Lung (tissue), 12 donors: ENCODE results near the gene CEACAM16. TPM values are rescaled to one million over a fixed set of nuclear protein-coding genes. Genes with fewer than 3 reads are reported as not detected.
"Not testable (repeated sequence)": the region's sequence is repeated elsewhere in the genome, so short reads cannot be mapped to it uniquely, and the experiment has no call there.

Source experiments
- ATAC-seq: fragments of 200-7000 bp; cut with Tn5 transposase; one replicate; pipeline ENCODE4 v1.9.1; 2020; ENCODE audit warnings: moderate number of reproducible peaks; ENCODE audit not compliant: insufficient read depth, low FRiP score
- DNase-seq, 3 donors: peaks; one replicate each; pipeline ENCODE4 v3.0.0-alpha.2; 2013 to 2017
- H3K27ac ChIP-seq, 2 donors: one replicate each; pipeline ENCODE4 v1.5.1; 2013; ENCODE audit warnings: mild to moderate bottlenecking in 2 of 2, moderate library complexity in 2 of 2, control low read depth in 1 of 2, inconsistent platforms in 1 of 2, low read depth in 1 of 2, low read length in 1 of 2
- H3K27me3 ChIP-seq, 3 donors: one replicate each; pipeline ENCODE4 v1.5.1; 2013; ENCODE audit warnings: low read length in 2 of 3; ENCODE audit not compliant: control insufficient read depth in 3 of 3, insufficient read depth in 3 of 3
- H3K36me3 ChIP-seq, 4 donors: one replicate each; pipeline ENCODE4 v1.5.1; 2013; ENCODE audit warnings: low read length in 4 of 4, mild to moderate bottlenecking in 1 of 4, moderate library complexity in 1 of 4; ENCODE audit not compliant: control insufficient read depth in 4 of 4, insufficient read depth in 4 of 4
- H3K4me1 ChIP-seq, 5 donors: one replicate each; pipeline ENCODE4 v1.5.1; 2013; ENCODE audit warnings: low read length in 5 of 5, mild to moderate bottlenecking in 2 of 5, moderate library complexity in 1 of 5; ENCODE audit not compliant: control insufficient read depth in 5 of 5, insufficient read depth in 5 of 5
- H3K4me3 ChIP-seq: one replicate; pipeline ENCODE4 v1.5.1; 2013; ENCODE audit warnings: mild to moderate bottlenecking, control low read depth, moderate library complexity
- H3K9ac ChIP-seq, 2 donors: one replicate each; pipeline ENCODE4 v1.5.1; 2013; ENCODE audit warnings: low read length in 2 of 2, control low read depth in 1 of 2; ENCODE audit not compliant: insufficient read depth in 1 of 2
- H3K9me3 ChIP-seq, 4 donors: one replicate each; pipeline ENCODE4 v1.5.1; 2013; ENCODE audit warnings: low read length in 3 of 4, mild to moderate bottlenecking in 1 of 4, moderate library complexity in 1 of 4; ENCODE audit not compliant: control insufficient read depth in 4 of 4, insufficient read depth in 3 of 4
- WGBS, 2 donors: extraction: QIAGEN DNeasy Blood & Tissue Kit; methylation state at CpG; one replicate each; pipeline ENCODE4 v1.1.7; 2013; 5-methylcytosine and 5-hydroxymethylcytosine counted together
- polyA plus RNA-seq, 2 donors: library from polyadenylated mRNA; stranded (reverse); fragments of 200-250 nt; gene quantifications; one replicate each; pipeline ENCODE4 v1.2.1, GENCODE V29; 2013
- total RNA-seq, 2 donors: library from RNA; depleted of rRNA in 1 of 2; stranded (reverse); fragments of >200 nt in 1 of 2; gene quantifications; one replicate each; pipeline ENCODE4 v1.2.1, GENCODE V29; 2014 to 2021
- TF ChIP-seq, protein P1 (sequence below): IDR thresholded peaks from 2 replicates; pipeline ENCODE4 v1.5.1; 2012; ENCODE audit warnings: mild to moderate bottlenecking; ENCODE audit errors: control extremely low read depth, extremely low read depth
- donor health status: control.
- donor health status: control.
- donor health status: Bipolar disorder and iron deficiency.
- donor health status: healthy.
- donor health status: DM: yes; HTN: yes; CAD: no.

CEACAM16 gene
- total and polyA plus RNA-seq, 4 donors = 0.26 TPM; not detected in 3

DNA sequence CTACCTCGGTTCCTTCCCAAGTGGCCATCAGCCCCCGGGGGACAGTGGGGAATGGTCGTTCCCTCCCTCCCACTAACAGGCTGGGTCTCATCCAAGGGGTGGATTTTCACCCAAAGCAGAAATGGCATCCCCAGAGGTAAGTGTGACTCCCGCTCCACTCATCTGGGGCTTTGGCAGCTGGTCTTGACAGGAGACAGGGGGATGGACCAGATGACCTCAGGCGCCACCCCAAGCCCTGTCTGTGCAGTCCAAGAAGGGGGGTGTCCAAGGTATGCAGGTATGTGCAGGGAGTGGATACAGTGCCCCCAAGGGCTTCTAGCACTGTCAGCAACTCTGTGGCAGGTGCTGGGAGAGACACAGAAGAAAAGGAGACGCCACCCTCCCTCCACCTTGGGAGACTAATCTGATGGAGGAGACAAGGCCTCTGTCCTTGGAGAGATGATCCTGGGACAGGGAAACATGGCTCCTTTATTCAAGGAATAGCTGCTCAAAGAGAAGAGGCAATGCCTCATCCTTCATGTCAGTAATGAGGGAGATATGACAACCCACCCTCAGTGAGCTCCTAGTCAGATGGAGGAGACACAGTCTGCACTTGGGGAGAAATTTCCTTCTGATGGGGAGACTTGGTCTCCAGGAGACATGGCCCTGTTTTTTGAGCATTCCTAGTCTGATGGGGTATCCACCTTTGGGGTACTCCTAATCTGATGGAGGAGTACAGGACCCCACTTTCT is 7.7 kb downstream of the CEACAM16 start:
- Histone ChIP-seq H3K9me3 (no peaks in the 10 kb centered on the region), H3K27ac (no peak overlapping the region), H3K27me3 (no peaks in the 10 kb centered on the region), H3K36me3 (no peaks in the 10 kb centered on the region), H3K4me1 (peaks cover 0 to 5% (median 0%) of the 10 kb centered on the region in 5 donors), H3K9ac (no peak overlapping the region), H3K4me3 (no peak overlapping the region)
- ATAC-seq (no peak), DNase-seq (no peak)
- TF ChIP-seq, protein P1, sequence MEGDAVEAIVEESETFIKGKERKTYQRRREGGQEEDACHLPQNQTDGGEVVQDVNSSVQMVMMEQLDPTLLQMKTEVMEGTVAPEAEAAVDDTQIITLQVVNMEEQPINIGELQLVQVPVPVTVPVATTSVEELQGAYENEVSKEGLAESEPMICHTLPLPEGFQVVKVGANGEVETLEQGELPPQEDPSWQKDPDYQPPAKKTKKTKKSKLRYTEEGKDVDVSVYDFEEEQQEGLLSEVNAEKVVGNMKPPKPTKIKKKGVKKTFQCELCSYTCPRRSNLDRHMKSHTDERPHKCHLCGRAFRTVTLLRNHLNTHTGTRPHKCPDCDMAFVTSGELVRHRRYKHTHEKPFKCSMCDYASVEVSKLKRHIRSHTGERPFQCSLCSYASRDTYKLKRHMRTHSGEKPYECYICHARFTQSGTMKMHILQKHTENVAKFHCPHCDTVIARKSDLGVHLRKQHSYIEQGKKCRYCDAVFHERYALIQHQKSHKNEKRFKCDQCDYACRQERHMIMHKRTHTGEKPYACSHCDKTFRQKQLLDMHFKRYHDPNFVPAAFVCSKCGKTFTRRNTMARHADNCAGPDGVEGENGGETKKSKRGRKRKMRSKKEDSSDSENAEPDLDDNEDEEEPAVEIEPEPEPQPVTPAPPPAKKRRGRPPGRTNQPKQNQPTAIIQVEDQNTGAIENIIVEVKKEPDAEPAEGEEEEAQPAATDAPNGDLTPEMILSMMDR = no peak
- WGBS, 2 donors = 89 to 94% methylated on average over 6 of the region's 6 CpGs

DNA sequence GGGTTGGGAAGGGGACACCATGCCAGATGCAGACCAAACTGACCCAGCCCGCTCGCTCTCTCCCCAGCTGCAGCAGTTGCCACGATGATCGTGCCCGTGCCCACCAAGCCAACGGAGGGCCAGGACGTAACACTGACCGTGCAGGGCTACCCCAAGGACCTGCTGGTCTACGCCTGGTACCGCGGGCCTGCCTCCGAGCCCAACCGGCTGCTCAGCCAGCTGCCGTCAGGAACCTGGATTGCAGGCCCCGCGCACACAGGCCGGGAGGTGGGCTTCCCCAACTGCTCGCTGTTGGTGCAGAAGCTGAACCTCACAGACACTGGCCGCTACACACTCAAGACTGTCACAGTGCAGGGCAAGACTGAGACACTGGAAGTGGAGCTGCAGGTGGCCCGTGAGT is 8.8 kb downstream of the CEACAM16 start:
- Histone ChIP-seq H3K9me3 (no peaks in the 10 kb centered on the region), H3K27ac (no peak overlapping the region), H3K9ac (no peak overlapping the region), H3K27me3 (no peaks in the 10 kb centered on the region), H3K4me1 (peaks cover 0 to 5% (median 0%) of the 10 kb centered on the region in 5 donors), H3K4me3 (no peak overlapping the region), H3K36me3 (no peaks in the 10 kb centered on the region)
- ATAC-seq (no peak), DNase-seq (no peak)
- WGBS, 2 donors = 92 to 96% methylated on average over 20 of the region's 20 CpGs
- TF ChIP-seq, protein P1 = no peak

DNA sequence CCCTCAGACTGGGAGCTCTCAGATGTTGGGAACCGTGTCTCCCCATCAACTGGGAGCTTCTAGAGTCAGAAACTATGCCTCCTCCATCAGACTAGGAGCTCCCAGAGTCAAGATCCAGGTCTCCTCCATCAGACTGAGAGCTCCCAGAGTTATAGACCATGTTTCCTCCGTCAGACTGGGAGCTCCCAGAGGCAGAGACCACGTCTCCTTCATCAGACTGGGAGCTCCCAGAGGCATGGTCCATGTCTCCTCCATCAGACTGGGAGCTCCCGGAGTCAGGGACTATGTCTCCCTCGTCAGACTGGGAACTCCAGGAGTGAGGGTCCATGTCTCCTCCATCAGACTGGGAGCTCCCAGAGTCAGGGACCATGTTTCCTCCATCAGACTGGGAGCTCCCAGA is 10.0 kb downstream of the CEACAM16 start:
- Histone ChIP-seq H3K27me3 (no peaks in the 10 kb centered on the region), H3K4me1 (peaks cover 0 to 5% (median 0%) of the 10 kb centered on the region in 5 donors), H3K27ac (no peak overlapping the region), H3K9me3 (no peaks in the 10 kb centered on the region), H3K4me3 (no peak overlapping the region), H3K36me3 (no peaks in the 10 kb centered on the region), H3K9ac (no peak overlapping the region)
- TF ChIP-seq, protein P1 = no peak
- ATAC-seq (no peak), DNase-seq (no peak)
- WGBS, 2 donors = 76 to 81% methylated on average over 5 of the region's 5 CpGs

- not testable (repeated sequence) for H3K36me3 ChIP-seq, H3K9ac ChIP-seq, DNase-seq, ATAC-seq, H3K4me3 ChIP-seq, H3K4me1 ChIP-seq, H3K27ac ChIP-seq, H3K27me3 ChIP-seq, H3K9me3 ChIP-seq
- WGBS, 2 donors = 89 to 92% methylated on average over 4 of the region's 4 CpGs
These were observed 10.7 kb downstream of the CEACAM16 start for GRCh38 chr19:44709434-44710266.
